ENCODE results near the gene PSTK.

Gene PSTK

DNA sequence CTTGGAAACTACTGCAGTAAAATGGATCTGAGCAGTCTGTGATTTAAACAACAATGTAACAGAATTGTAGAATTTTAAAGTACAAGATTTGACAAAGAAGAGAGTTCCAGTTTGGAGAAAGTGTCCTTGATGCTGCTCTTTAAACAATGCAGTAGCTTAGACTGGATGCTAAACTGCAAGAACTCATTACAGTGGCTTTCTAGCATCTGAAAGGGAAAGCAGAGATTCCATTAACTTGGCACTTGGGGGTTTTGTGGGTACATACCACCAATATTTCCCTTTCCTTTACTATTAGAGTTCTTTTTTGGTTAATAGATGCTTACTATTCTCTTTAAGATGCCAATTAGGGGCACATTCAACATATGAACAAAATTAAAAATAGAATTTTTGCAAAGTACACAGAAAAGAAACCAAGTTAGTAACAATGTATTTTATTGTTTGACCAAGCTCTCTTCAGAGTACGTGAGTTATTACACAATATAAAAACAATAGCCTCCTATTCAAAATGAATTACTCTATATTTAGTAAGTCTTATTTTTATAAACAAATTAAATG, 11.9 kb downstream of the PSTK start:
- no peak for DNase-seq (ENCODE audit: low read depth in 2 of 2)

DNA sequence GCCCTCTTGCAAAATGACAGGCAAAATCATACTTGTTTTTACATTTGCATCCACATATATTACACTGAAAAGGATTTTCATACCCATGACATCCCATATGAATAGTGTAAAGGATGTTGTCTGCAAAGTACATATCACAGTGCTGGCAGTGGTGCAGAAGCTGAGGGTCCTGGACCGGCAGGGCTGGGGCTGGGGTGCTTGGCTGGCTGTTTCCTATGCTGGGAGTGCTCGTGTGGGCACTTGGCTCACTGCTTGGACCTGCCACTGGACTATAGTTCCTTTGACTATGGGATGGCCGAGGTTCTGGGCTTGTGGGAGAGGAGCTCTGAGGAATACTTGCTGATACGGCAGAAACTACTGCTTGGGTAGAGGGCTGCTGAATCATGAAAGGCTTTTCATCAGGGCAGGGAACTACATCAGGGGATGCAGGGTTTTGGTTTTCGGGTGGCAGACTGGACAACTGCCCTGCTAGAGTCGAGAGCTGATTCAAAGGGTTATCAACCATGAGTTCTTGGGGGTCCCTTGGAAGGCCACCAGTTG, 13.7 kb downstream of the PSTK start:
- DNase-seq (ENCODE audit: low read depth in 2 of 2): no peak

DNA sequence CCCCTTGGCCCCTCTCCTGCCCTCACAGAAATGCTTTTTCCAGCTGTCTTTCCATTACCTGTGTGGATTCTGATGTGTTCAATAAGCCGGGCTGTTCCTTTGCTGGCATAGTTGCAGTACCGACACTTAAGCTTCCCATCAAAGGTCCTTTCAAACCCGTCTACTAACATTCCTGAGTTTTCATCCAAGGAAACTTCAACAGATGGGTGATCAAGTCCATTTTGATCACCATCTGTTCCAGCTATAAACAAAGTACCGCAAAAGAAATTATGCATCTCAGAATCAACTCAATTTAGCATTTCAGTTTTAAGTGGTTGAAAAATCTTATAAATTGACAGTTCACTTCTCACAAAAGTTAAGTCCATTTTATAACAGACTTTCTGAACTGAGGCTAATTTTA, 15.7 kb downstream of the PSTK start:
- no peak for DNase-seq (ENCODE audit: low read depth in 2 of 2)

DNA sequence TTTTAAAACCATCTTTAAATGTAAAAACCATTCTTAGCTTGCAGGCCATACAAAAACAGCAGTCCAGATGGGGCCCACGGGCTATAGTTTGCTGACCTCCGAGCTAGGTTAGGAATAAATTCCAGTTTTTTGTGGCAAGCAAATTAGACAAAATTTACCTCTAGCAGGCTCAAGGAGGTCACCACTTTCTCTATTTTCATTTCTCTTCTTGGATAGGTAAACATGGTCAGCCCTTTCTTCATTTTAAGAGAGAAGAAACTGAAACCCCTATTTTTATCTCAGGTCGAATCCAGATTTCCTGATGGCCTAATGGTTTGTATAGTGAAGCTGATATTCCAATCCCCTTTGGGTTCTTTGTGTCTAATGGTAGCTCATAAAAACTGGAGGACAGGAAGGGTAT, 17.7 kb downstream of the PSTK start:
- no peak for DNase-seq (ENCODE audit: low read depth in 2 of 2)

DNA sequence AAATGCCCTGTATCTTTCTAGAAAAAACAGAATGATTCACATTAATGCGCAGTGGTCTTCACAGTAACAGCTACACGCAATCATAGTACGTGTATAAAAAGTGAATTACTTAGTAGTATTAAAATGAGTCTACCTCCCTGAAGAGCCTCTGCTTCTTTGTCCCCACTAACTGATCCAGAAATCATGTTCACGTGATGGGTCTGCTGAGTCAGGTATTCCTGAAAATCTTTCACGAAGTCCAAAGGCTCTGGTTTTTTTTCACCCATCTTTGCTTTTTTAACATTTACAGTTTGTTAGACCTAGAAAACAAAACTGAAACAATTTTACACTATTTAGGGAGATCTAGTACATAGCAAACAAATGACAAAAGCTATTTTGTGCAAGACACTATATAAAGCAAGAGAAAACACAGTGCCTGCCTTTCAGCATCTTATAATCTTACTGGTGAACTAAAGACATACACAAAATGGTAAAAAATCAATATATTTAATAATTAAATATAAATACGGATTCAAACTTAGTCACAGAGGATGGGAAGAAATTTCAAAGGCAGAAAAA, 18.2 kb downstream of the PSTK start:
- DNase-seq (ENCODE audit: low read depth in 2 of 2): no peak

DNA sequence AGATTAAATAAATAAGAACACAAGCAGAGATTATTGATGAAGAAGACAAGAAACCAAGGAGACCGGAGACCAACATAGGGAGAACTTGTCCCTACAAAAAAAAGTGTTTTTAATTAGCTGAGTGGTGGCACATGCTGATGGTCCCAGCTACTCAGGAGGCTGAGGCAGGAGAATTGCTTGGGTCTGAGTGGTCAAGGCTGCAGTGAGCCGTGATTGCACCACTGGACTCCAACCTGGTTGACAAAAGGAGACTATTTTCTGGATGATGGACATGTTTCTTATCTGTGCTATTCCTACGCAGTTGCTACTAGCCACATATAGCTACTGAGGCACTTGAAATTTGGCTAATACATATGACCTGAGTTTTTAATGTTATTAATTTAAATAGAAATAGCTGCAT, 18.7 kb downstream of the PSTK start:
- DNase-seq (ENCODE audit: low read depth in 2 of 2): no peak

DNA sequence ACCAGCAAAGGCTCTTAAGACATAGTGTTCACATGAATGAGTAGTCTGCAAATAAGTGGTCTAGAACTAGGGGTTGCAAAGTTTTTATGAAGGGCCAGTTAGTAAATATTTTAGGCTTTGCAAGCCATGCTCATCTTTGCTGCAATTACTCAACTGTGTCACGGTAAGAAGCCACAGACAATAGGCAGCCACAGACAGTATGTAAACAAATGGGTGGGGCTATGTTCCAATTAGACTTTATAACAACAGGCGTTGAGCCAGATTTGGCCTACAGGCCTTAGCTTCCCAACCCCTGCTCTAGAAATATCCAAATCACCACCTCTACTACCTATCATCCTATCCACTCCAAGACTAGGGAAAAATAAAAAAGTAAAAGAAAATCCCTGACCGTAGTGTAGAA, 19.1 kb downstream of the PSTK start:
- no peak for DNase-seq (ENCODE audit: low read depth in 2 of 2)

DNA sequence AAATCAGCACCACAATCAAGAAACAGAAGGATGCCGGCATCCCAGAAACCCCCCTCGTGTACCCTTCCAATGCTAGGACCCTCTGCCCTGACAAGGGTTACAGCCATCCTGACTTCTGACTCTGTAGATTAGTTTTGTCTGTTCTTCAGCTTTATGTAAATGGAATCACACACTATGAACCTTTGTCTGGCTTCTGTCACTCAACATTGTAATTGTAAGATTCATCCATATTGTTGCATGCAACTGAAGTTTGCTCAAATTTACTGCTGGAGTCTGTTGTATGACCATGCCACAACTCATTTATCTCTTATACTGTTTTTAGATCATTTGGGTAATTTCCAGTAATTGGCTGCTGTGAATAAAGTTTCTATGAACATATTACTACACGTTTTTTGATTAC, 20.0 kb downstream of the PSTK start:
- DNase-seq (ENCODE audit: low read depth in 2 of 2): no peak

DNA sequence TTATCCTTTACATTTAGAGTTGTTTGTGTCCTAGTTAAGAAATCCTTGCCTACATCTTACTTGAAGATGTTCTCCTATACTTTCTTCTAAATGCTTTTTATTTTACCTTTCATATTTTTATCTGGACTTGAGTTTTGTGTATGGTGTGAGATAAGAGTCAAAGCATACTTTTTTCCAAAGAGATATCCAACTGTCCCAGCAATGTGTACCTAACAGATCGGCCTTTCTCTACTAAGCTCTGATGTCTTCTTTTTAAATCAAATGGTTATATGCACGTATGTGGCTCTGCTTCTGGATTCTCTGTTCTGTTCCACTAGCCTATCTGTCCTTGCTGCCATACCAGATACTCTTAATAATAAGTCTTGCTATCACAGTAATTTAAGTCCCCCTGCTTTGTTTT, 21.2 kb downstream of the PSTK start:
- DNase-seq (ENCODE audit: low read depth in 2 of 2): no peak

DNA sequence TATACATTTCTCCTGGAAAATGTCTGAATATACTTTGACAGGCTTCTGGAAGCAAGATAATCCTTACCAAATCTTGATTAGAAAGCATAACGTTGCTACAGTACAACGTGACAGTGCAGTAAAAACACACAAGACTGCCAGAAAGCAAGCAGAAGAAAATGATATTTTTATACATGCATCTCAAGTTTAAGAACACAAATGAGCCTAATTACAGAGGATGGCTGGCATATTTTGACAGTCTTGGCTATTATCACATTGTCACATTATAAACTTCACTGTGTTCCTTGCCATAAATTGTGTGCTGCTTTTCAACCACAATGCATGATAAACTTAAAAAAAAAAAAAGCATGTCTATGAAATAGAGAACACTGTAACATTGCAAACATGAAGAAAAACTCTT, 24.1 kb downstream of the PSTK start:
- DNase-seq (ENCODE audit: low read depth in 2 of 2): no peak

DNA sequence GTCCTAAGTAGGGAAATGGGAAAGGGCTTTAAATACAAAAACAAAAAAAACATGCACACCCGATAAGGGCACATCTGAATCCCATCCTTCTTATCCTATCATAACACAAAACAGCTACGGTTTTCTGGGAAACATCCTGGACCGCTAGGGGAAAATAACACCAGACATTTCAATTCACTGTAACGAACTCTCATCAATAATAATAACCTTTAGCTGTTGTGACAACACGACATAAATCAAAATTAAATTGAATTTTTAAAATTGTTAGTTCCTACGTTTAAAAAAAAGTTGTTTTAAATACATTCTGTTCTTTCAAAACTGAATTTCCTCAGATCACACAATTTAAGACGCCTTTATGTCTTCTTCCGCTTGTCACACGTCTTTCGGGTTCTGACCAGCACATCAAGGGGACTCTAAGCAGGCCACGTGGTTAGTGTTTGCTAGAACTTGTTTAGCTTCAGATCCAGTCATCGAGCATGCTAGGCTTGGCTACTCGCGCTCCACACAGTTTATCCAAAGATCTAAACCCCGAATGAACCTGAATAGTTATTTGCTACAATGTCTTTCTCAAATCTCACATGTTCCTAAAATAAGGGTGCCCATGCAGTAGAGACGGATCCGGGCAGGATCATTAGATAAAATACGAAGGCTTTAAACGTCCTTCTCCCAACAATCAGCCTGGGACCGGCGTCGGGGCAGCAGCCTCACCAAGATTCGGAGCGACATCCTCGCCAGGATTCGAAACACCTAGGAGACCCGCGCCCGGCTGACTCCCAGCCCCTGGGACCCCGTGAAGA, 27.6 kb downstream of the PSTK start:
- DNase-seq (ENCODE audit: low read depth in 2 of 2): peak; percentile 2 to 4

DNA sequence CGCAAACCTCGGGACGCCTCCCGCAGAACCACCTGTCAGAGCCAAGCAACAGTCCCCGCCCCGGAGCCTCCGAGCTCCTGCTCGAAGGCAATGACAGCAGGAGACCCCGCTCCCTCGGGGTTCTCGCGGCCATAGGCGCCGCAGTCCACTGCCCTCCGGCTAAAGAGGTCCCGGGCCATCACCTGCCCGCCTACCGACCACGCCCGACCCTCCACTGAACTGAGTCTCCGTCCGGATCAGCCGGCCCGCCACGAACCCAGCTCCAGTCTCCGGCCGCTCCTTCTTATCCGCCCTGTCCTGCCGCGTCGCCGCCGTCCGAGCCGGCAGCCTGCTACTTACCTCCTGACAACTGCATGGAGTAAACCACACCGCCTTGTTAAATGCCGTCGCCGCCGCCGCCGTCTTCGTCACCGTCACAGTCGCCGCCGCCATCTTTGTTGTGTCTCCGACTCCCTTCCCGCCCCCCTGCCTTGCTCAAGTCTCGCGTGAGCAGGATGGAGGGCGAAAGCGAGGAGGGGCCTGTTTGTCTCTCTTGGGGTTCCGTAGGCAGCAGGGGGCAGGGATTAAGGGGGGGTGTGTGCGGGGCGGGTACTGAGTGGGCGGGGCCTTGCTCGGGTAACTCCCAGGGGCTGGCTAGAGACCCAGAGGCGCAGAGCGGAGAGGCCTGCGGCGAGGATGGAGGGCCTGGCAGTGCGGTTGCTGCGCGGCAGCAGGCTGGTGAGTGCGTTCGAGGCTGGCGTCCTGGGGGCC, 28.3 kb downstream of the PSTK start, which contains the start of the genes ACADSB and IKZF5:
Gene ACADSB (plus strand): TSS at position 652 of the 750 bp plus-strand sequence. CDS start 24 bp downstream, at position 676.
Gene IKZF5 (minus strand): TSS at position 441 of the 750 bp plus-strand sequence. CDS start 10,170 bp downstream, outside the sequence.
- DNase-seq (ENCODE audit: low read depth in 2 of 2): peak; percentile 86 to 87

DNA sequence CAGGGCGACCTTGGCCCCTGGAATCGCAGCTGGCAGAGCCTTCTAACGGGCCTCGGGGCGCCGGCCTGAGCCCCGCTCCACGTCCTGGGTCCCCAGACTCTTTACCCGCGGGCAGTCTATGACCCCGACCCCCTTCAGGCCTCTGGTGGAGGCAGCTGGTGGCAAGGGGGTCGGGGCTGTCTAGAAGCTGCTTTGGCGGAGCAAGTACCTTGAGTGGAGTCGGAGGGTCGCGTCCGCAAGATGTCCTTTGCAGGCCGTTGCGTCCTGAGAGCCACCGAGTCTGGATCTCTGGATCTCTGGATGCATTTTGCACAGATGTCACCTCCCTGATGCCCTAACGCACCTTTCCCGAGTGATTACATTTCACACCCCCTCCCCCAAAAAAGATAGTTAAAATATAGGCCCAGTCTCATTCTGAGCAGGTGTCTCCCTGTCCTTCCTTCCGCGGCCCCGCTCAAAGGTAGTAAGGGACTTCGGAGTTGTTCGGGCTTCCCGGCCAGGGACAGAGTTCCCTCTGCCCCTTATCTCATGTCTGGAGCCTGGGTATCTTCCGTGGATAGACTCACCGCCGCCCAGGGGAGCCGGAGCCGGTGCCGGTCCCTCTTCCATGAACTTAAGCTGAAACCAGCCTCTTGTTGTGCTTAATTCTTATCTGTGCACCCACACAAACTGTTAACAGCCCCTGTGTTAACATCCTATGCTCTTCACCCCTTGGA, 29.1 kb downstream of the PSTK start:
- DNase-seq (ENCODE audit: low read depth in 2 of 2): peak; percentile 2

DNA sequence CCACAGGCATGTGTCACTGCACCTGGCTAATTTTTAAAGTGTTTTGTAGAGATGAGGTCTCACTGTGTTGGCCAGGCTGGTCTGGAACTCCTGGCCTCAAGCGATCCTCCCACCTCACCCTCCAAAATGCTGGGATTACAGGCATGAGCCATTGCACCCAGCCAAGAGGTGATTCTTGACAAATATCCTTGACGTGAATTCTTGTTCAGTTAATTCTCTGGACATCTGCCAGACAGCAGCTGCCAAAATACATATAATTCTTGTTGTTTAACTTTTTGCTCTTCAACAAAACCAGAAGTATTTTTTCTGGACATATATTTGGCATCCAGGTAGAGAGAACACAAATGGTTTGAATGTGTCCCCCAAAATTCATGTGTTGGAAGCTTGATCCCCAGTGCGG, 31.8 kb downstream of the PSTK start:
- no peak for DNase-seq (ENCODE audit: low read depth in 2 of 2)

DNA sequence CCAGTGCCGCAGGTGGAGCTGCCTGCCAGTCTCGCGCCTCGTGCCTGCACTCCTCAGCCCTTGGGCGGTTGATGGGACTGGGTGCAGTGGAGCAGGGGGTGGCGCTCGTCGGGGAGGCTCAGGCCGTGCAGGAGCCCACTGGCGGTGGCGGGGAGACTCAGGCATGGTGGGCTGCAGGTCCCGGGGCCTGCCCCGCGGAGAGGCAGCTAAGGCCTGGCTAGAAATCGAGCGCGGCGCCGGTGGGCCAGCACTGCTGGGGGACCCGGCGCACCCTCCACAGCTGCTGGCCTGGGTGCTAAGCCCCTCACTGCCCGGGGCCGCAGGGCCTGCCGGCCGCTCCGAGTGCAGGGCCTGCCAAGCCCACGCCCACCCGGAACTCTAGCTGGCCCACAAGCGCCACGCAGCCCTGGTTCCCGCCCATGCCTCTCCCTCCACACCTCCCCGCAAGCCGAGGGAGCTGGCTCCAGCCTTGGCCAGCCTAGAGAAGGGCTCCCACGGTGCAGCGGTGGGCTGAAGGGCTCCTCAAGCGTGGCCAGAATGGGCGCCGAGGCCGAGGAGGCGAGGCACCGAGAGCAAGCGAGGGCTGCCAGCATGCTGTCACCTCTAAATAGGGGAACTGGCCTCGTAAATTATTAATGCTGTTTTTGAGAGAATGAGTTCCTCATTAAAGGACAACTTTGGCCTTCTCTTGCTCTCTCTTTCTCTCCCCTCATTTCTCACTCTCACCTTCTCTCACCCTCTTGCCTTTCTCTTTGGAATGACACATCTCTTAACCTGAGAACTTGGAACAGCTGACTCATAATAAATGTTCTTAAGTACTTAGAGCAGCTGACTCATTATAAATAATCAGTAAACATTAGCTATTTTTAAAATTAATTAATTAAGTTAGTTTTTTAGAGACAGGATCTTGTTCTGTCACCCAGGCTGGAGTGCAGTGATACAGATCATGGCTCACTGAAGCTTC, 33.5 kb downstream of the PSTK start:
- no peak for DNase-seq (ENCODE audit: low read depth in 2 of 2)

DNA sequence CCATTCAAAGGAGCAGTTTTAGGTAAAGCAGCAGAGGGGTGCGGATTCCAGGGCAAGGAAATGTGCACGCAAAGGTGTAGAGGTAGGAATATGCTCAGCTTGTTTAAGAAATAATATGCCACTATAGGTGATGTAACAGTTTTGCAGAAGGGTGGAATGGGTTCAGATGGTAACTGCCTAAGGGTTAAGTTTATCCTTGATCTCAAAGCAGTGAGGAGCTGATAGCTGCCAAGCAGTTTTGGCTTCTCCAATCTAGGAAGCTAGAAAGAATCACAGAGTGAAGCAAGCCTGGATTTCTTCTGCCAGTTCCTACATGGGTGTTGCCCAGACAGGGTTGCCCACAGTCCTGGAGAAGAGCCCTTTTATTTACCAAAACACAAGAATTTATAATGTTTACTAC, 34.6 kb downstream of the PSTK start:
- DNase-seq (ENCODE audit: low read depth in 2 of 2): no peak

DNA sequence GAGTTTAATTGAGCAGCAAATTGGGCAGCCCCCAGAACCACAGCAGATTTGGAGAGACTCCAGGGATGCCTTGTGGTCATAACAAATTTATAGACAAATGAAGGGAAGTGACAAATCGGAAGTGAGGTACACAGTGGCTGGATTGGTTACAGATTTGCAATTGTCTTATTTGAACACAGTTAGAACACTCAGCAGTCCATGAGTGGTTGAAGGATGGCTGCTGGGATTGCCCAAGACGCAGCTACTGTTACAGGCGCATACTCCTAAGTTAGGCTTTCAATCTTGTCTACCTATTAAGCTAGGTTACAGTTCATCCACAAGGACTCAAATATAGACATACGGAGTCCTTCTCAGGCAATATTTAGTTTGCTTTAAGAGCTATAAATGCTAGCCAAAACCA, 36.0 kb downstream of the PSTK start:
- DNase-seq (ENCODE audit: low read depth in 2 of 2): no peak

DNA sequence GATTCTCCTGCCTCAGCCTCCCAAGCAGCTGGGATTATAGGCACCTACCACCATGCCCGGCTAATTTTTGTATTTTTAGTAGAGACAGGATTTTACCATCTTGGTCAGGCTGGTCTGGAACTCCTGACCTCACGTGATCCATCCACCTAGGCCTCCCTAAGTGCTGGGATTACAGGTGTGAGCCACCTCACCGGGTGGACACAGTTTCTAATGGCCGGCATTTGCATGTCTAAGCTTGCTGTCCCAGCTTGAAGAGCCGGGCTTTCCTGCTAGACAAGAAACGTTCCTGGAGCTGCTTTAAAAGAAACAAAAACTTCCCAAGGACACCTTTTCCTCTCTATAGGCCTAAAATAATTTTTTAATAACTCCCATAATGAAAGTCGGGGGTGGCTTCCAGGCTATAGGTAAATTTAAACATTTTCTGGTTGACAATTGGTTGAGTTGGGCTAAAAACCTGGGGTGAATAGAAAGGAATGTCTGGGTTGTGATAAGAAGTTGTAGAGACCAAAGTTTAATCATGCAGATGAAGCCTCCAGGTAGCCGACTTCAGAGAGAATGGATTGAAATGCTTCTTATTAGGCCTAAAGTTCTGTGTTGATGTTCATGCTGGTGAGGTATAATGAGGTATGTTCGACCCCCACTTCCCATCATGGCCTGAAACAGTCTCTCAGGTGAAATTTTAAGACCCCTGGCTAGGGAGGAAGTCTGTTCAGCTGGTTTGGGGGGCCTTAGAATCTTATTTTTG, 37.4 kb downstream of the PSTK start:
- DNase-seq (ENCODE audit: low read depth in 2 of 2): no peak

DNA sequence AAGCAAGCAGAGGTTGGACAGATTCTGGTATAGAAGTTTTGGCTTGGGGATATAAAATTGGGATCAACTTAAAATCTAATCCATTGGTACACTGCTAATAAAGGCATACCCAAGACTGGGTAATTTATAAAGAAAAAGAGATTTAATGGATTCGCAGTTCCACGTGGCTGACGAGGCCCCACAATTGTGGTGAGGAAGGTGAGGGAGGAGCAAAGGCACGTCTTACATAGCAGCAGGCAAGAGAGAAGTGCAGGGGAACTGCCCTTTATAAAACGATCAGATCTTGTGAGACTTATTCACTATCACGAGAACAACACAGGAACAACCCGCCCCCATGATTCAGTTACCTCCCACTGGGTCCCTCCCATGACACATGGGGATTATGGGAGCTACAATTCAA, 38.3 kb downstream of the PSTK start:
- no peak for DNase-seq (ENCODE audit: low read depth in 2 of 2)

DNA sequence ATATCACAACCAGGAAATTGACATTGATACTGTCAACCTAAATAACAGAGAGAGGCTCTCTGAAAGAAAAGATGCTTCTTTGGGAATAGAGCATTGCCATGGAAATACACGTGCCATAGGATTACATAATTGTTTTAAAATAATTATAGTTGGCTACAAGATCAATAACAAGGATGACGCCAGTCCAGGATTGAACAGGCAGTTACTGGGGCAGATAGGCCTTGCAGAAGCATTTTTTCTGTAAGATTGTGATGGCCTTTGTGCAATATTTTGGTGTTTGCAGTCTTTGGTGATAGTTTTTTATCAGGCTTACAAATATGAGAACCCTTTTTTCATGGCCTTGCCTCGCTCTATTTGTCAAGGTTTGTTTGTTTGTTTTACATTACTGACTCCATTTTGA, 39.1 kb downstream of the PSTK start:
- no peak for DNase-seq (ENCODE audit: low read depth in 2 of 2)
